ENCODE data around the gene CRYAB.

The CRYAB gene

DNA sequence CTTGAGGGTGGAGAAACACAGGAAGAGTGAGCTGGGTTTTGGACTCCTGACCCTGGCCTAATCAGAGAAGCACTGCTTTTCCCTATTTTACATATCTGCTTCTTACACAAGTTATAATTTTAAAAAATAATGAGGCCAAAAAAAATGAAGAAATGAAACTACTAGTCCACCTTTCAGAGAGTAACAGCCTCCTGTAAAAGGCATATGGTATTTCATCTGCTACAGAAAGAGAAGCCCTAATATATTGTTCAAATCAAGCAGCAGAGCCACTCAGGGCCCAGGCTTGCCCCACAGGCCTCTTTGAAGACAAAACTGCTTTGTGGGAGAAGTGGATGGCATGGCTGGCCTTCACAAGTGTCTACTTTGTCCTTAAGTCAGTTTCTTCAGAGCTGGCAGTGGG is 35.6 kb upstream of the CRYAB start:
- peaks cover 5% of the 10 kb centered on the region; the same call in 1 of the 2 replicates for H3K9me3 ChIP-seq (ENCODE audit: insufficient read depth, low read length)
- H3K27me3 ChIP-seq (ENCODE audit: insufficient read depth, insufficient read length) = no peaks in the 10 kb centered on the region
- DNase-seq (ENCODE audit: low read depth, low spot score) = no peak
- no peak overlapping the region for H3K4me3 ChIP-seq (ENCODE audit: insufficient read length, low read depth)
- no peaks in the 10 kb centered on the region for H3K36me3 ChIP-seq (ENCODE audit: insufficient read depth, insufficient read length, low read length)
- no peak for TF ChIP-seq SUZ12 (IDR thresholded peaks at IDR 0.05; ENCODE audit: extremely low read depth, insufficient read depth, insufficient read length)
- no peak for TF ChIP-seq ZNF274 (IDR thresholded peaks at IDR 0.05; ENCODE audit: low read depth, low read length)
- no peak for TF ChIP-seq YY1 (IDR thresholded peaks at IDR 0.05; ENCODE audit: insufficient read depth, insufficient read length)
- H3K4me1 ChIP-seq (ENCODE audit: insufficient read depth, insufficient read length) = peaks cover 3% of the 10 kb centered on the region
- H3K9ac ChIP-seq (ENCODE audit: insufficient read length, low read depth) = no peak overlapping the region

DNA sequence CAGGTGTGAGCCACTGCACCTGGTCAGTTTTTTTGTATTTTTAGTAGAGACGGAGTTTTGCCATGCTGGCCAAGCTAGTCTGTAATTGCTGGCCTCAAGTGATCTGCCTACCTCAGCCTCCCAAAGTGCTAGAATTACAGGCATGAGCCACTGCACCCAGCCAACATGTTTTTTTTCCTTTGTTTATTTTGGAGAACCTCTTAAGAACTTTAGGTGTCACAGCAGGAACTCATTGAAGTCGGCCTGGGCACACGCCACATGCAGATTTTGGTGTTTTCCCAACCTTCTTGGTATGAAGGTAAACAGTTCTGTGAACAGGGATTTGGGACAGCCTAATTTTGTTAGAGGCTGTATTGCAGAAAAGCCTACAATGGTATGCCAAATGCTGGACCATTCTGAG is 34.9 kb upstream of the CRYAB start:
- H3K9me3 ChIP-seq (ENCODE audit: insufficient read depth, low read length) = peaks cover 5% of the 10 kb centered on the region; the same call in 1 of the 2 replicates
- no peaks in the 10 kb centered on the region for H3K36me3 ChIP-seq (ENCODE audit: insufficient read depth, insufficient read length, low read length)
- peaks cover 3% of the 10 kb centered on the region for H3K4me1 ChIP-seq (ENCODE audit: insufficient read depth, insufficient read length)
- DNase-seq (ENCODE audit: low read depth, low spot score) = no peak
- H3K9ac ChIP-seq (ENCODE audit: insufficient read length, low read depth) = no peak overlapping the region
- no peaks in the 10 kb centered on the region for H3K27me3 ChIP-seq (ENCODE audit: insufficient read depth, insufficient read length)
- no peak overlapping the region for H3K4me3 ChIP-seq (ENCODE audit: insufficient read length, low read depth)
- TF ChIP-seq YY1 (IDR thresholded peaks at IDR 0.05; ENCODE audit: insufficient read depth, insufficient read length) (no peak), ZNF274 (IDR thresholded peaks at IDR 0.05; ENCODE audit: low read depth, low read length) (no peak), SUZ12 (IDR thresholded peaks at IDR 0.05; ENCODE audit: extremely low read depth, insufficient read depth, insufficient read length) (no peak)

DNA sequence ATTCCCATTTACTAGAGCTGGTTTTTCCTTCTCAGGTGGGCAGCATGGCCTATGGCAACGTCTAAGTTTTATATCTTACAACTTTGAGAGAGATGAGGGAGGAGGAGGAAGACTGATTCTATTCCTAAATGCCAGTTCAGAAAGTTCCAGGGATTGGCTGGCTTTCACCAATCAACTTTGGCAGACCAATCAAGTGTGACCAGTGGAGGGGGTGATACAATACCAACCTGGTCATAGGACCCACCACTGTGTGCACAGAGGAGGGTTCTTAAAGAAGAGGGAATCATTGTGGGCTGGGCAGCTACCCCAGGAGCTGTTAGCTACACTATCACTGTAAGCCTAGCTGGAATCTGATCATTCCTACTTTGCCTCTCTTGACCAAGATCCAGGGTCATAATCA is 33.6 kb upstream of the CRYAB start:
- Histone ChIP-seq H3K4me1 (ENCODE audit: insufficient read depth, insufficient read length) (peaks cover 3% of the 10 kb centered on the region), H3K9ac (ENCODE audit: insufficient read length, low read depth) (no peak overlapping the region), H3K27me3 (ENCODE audit: insufficient read depth, insufficient read length) (no peaks in the 10 kb centered on the region), H3K9me3 (ENCODE audit: insufficient read depth, low read length) (no peaks in the 10 kb centered on the region), H3K4me3 (ENCODE audit: insufficient read length, low read depth) (no peak overlapping the region), H3K36me3 (ENCODE audit: insufficient read depth, insufficient read length, low read length) (no peaks in the 10 kb centered on the region)
- TF ChIP-seq YY1 (IDR thresholded peaks at IDR 0.05; ENCODE audit: insufficient read depth, insufficient read length) (no peak), ZNF274 (IDR thresholded peaks at IDR 0.05; ENCODE audit: low read depth, low read length) (no peak), SUZ12 (IDR thresholded peaks at IDR 0.05; ENCODE audit: extremely low read depth, insufficient read depth, insufficient read length) (no peak)
- no peak for DNase-seq (ENCODE audit: low read depth, low spot score)

DNA sequence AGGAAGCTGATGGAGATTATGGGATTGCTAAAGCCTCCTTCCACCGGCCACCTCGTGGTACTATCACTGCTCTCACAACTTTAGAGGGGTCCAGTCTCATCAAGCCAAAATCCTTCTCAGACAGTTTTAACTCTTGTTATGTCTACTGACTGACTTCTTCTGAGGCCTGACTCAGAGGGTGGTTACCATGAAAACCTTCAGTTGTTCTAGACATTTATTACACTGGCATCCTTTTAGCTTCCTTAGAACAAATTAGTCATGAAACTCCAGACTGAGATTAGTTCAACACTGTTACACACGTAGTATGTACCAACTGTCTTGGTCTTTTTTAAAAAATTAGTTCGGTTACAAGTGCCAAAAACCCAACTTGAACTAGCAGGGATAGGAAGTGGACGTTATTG is 33.1 kb upstream of the CRYAB start:
- no peak for DNase-seq (ENCODE audit: low read depth, low spot score)
- no peaks in the 10 kb centered on the region for H3K36me3 ChIP-seq (ENCODE audit: insufficient read depth, insufficient read length, low read length)
- no peak overlapping the region for H3K9ac ChIP-seq (ENCODE audit: insufficient read length, low read depth)
- no peak for TF ChIP-seq SUZ12 (IDR thresholded peaks at IDR 0.05; ENCODE audit: extremely low read depth, insufficient read depth, insufficient read length)
- no peak for TF ChIP-seq YY1 (IDR thresholded peaks at IDR 0.05; ENCODE audit: insufficient read depth, insufficient read length)
- TF ChIP-seq ZNF274 (IDR thresholded peaks at IDR 0.05; ENCODE audit: low read depth, low read length) = no peak
- no peaks in the 10 kb centered on the region for H3K27me3 ChIP-seq (ENCODE audit: insufficient read depth, insufficient read length)
- peaks cover 3% of the 10 kb centered on the region for H3K4me1 ChIP-seq (ENCODE audit: insufficient read depth, insufficient read length)
- H3K4me3 ChIP-seq (ENCODE audit: insufficient read length, low read depth) = no peak overlapping the region
- no peaks in the 10 kb centered on the region for H3K9me3 ChIP-seq (ENCODE audit: insufficient read depth, low read length)

DNA sequence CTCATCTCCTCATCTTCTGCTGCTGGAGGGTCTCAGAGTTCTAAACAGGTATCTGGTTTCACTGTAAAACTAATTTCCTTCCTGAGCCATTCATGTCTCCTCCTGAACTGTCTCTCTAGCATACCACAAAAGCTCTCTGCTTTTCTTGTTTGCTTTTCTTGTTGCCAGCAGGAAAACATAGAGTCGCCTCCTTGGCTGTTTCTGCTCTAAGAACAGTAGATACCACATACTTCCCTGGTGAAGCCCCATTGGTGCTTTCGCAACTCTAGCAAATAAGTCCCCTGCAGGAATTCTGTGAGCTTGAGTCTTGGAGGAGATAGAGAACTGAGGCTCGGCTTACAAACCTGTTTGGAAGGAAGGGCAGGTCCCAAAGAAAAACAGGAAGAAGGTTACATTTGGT is 32.6 kb upstream of the CRYAB start:
- H3K4me1 ChIP-seq (ENCODE audit: insufficient read depth, insufficient read length) = peaks cover 3% of the 10 kb centered on the region
- no peaks in the 10 kb centered on the region for H3K9me3 ChIP-seq (ENCODE audit: insufficient read depth, low read length)
- no peaks in the 10 kb centered on the region for H3K27me3 ChIP-seq (ENCODE audit: insufficient read depth, insufficient read length)
- TF ChIP-seq YY1 (IDR thresholded peaks at IDR 0.05; ENCODE audit: insufficient read depth, insufficient read length) (no peak), SUZ12 (IDR thresholded peaks at IDR 0.05; ENCODE audit: extremely low read depth, insufficient read depth, insufficient read length) (no peak), ZNF274 (IDR thresholded peaks at IDR 0.05; ENCODE audit: low read depth, low read length) (no peak)
- H3K4me3 ChIP-seq (ENCODE audit: insufficient read length, low read depth) = no peak overlapping the region
- DNase-seq (ENCODE audit: low read depth, low spot score) = no peak
- no peaks in the 10 kb centered on the region for H3K36me3 ChIP-seq (ENCODE audit: insufficient read depth, insufficient read length, low read length)
- no peak overlapping the region for H3K9ac ChIP-seq (ENCODE audit: insufficient read length, low read depth)

DNA sequence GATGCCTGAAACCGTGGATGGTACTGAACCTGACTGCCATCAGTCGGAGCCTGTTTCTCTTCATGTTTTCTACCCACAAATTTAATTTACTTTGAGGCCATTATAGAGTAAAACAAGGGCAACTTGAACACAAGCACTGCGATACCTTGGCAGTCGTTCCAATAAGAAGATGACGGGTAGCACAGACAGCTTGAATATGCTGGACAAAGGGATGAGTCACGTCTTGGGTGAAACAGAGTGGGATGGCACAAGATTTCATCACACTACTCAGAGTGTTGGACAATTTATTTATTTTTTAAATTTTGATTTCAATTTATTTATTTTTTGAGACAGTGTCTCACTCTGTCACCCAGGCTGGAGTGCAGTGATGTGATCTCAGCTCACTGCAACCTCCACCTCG is 31.3 kb upstream of the CRYAB start:
- no peak for TF ChIP-seq YY1 (IDR thresholded peaks at IDR 0.05; ENCODE audit: insufficient read depth, insufficient read length)
- no peaks in the 10 kb centered on the region for H3K9me3 ChIP-seq (ENCODE audit: insufficient read depth, low read length)
- DNase-seq (ENCODE audit: low read depth, low spot score) = no peak
- no peak overlapping the region for H3K4me3 ChIP-seq (ENCODE audit: insufficient read length, low read depth)
- peaks cover 3% of the 10 kb centered on the region for H3K4me1 ChIP-seq (ENCODE audit: insufficient read depth, insufficient read length)
- no peaks in the 10 kb centered on the region for H3K27me3 ChIP-seq (ENCODE audit: insufficient read depth, insufficient read length)
- no peak overlapping the region for H3K9ac ChIP-seq (ENCODE audit: insufficient read length, low read depth)
- no peaks in the 10 kb centered on the region for H3K36me3 ChIP-seq (ENCODE audit: insufficient read depth, insufficient read length, low read length)

DNA sequence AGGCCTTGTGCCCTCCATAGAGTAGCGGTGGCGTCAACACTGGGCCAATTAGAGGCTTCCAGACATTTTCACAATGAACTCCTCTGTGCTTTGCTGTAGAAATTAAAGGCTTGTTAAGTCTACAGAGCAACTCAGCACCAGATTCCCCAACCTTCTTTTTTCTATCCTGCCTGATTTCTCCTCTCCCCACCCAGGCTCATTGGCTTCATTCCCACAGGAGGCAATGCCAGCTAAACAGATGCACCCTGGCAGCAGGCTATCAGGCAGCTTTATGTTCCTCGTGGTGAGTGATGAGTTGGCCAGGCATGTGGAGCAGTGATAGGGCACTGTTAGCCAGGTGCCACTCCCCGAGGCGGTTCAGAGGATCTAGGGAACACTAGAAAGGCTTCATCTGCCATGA is 30.4 kb upstream of the CRYAB start:
- Histone ChIP-seq H3K27me3 (ENCODE audit: insufficient read depth, insufficient read length) (no peaks in the 10 kb centered on the region), H3K4me3 (ENCODE audit: insufficient read length, low read depth) (no peak overlapping the region), H3K9ac (ENCODE audit: insufficient read length, low read depth) (no peak overlapping the region), H3K4me1 (ENCODE audit: insufficient read depth, insufficient read length) (peaks cover 3% of the 10 kb centered on the region), H3K9me3 (ENCODE audit: insufficient read depth, low read length) (no peaks in the 10 kb centered on the region), H3K36me3 (ENCODE audit: insufficient read depth, insufficient read length, low read length) (no peaks in the 10 kb centered on the region)
- no peak for DNase-seq (ENCODE audit: low read depth, low spot score)
- no peak for TF ChIP-seq YY1 (IDR thresholded peaks at IDR 0.05; ENCODE audit: insufficient read depth, insufficient read length)
- TF ChIP-seq SUZ12 (IDR thresholded peaks at IDR 0.05; ENCODE audit: extremely low read depth, insufficient read depth, insufficient read length) = no peak
- TF ChIP-seq ZNF274 (IDR thresholded peaks at IDR 0.05; ENCODE audit: low read depth, low read length) = no peak
